HG02763 (cell line): ENCODE measurements around the gene SYT8.

Source experiments
- ATAC-seq: cut with Tn5 transposase; IDR thresholded peaks from one replicate; pipeline ENCODE4 v1.9.1; 2021; ENCODE audit warnings: mild to moderate bottlenecking, moderate library complexity; ENCODE audit not compliant: unreplicated experiment

SYT8 gene

GRCh38 chr11:1817000-1817399 is 17.8 kb upstream of the SYT8 start:
- no peak for ATAC-seq

GRCh38 chr11:1817511-1817910 is 17.3 kb upstream of the SYT8 start:
- no peak for ATAC-seq

GRCh38 chr11:1819074-1819473 is 15.7 kb upstream of the SYT8 start:
- ATAC-seq, result no peak

DNA sequence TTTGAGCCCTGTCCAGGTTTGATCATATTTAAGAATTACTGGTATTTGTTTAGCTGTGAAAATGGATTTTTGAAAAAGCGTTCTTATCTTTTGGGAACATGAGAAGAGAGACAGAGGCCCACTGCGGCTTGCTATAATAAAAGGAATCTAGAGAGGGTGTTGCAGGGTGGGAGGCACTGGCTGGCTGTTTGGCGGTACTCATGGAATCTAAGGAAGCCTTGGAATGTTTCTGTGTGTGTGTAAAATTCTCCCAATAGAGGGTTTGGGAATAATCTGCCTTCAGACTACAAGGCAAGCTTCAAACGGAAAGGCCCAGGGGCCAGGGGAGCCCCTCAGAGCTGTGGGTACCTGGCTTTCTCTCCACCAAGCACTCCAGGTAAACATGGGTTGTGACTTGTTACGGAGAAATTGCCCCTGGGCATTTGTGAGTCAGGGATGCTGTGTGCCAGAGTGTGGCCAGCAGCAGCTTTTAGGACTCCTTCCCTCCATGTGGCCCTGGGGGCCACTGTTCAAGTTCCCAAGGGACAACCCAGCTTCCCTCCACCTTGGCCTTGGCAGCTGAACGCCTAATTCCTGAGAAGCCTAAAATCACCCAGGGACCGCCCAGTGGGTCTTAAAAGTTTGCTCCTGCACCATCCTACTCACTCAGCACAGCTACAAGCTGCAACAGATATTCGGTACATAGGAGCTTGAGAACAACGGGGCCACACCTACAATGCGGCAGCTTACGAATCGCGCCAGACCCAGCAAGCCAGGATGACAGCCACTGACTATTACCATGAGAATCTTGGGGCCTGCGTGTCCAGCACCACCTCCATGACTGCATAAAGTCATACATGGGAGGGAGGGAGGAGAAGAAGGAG is 14.1 kb upstream of the SYT8 start:
- no peak for ATAC-seq

DNA sequence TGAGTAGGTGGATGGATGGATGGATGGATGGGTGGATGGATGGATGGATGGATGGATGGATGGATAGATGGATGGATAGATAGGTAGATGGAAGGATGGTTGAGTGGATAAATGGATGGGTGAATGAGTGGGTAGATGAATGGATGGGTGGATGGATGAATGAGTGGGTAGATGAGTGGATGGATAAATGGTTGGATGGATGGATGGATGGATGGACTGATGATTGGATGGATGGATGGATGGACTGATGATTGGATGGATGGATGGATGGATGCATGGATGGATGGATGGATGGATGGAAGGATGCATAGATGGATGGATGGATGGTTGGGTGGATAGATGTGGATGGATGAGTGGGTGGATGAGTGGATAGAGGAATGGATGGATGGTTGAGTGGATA is 13.2 kb upstream of the SYT8 start:
- ATAC-seq, result no peak

DNA sequence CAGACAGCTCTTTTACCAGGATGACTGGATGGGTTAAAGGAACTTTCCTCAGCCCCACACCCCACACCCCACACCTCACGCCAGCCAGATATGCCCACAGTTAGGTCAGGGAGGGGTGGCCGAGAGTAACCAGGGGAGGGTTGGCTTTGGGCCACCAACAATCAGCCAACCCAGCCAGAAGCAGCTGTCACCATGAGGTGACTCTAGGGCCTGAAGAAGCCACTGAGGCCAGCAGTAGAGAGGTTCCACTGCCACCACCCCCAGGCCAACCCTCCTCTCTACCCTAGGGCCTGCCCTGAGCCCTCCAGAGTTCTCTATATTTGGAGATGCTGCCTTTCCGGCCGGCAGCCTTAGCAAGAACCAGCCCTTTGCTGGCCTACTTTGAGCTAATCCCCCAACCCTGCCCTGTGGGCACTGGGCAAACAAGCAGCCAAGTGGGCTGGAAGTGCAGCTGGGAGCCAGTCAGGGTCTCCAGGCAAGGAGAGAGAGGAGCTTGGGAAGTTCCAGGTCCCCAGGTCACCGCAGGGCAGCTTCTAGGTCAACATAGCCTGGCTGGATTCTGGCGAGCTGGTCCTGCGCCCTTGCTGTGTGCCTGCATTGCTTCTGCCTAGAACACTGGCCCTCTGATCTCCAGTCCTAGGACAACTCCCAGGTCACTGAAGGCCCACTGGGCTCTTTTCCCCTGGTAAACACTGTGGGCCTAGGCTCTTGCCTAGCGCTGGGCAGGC is 12.0 kb upstream of the SYT8 start:
- no peak for ATAC-seq

DNA sequence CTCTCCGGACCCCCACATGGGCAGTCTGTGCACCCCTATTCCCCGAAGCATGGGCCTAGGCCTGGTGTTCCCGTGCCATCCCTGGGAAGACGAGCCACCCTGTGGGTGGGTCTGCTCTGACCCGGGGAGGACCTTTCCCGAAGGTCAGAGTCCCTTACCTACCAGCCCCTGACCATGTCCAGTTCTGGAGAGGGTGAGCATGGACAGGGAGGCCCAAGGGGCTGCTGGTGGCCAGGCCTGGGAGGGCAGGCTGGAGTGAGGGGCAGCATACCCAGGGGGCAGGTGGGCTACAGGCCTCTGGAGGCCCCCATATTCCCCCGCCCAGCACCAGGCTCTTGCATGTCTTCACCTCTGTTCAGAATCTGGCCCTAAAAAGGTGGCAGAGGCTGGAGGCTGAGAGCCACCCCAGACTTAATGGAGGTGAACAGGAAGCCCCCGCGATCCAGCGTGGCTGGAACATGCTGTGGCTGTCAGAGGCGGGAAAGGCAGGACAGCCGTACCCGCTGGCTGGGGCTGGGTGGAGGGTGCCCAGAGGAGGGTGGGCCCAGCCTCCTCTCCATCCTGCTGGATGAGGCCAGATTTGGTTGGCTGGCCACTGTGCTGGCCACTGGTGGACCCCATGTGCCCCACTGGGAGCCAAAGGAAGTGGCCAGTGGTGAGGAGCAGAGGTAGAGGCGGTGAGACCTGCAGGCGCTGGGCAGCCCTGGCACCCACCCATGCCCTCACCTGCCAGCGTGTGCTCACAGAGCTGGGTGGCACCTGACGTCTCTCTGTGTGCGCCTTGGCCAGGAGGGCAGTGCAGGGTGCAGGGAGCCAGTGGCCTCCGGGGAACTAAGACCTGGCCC is 11.2 kb upstream of the SYT8 start:
- ATAC-seq, result no peak

DNA sequence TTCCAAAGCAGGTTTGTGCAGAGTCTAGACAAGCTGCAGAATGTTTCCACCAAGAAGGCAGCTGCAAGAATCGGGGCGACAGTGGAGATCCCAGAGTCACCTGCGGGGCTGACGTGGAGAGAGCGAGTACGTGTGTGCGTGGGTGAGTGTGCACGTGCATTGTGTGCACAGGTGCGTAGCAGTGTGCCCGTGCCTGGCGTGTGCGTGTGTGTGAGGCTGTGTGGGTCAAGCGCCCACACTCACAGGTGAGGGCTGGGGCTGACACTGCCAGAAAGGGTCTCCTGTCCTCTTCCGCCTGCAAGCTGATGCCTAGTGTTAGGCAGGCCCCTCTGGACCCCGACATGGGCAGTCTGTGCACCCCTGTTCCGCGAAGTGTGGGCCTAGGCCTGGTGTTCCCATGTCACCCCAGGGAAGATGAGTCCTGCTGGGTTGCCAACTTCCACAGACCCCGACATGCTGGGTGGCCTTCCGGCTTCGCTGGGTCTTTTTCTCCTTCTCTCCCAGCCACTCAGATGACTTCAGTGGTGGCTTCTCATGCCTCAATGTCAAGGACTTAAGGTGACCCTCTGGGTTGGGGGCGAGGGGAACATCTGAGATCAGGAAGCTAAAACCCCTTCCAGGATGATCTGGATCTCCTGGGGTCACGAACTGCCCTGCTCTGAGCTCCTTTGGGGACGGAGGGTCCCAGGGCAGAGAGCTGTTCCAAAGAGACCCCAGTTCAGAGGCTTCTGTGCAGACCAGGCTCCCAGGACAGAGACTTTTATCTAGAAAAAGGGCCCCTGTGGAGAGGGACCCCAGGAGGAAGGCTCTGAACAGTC is 10.4 kb upstream of the SYT8 start:
- no peak for ATAC-seq

- ATAC-seq, result no peak
Measured at GRCh38 chr11:1825039-1825740, 9.6 kb upstream of the SYT8 start.

GRCh38 chr11:1825785-1826451 is 8.9 kb upstream of the SYT8 start:
- ATAC-seq, result no peak

- ATAC-seq, result no peak
Measured at GRCh38 chr11:1826552-1827094, 8.2 kb upstream of the SYT8 start.

GRCh38 chr11:1827095-1827813 is 7.5 kb upstream of the SYT8 start:
- no peak for ATAC-seq

- ATAC-seq, result no peak
Measured at GRCh38 chr11:1827931-1828330, 6.9 kb upstream of the SYT8 start.

DNA sequence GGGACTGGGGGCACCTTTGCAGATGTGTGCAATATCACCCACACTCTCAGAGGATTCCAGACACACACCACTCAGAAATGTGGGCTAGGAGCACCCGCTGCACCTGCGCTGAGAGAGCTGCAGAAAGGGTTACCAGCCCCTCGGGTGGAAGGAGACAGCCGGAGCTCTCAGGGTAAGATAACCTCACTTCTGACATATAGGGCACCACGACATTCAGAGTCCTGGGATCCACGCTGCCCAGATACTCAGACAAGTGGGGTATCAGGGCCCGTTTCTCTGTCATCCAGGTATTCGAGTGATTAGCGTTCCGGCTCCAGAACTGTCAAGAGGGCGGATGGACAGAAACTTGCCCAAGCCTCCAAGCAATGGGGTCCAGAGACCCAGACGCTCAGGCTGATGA is 6.2 kb upstream of the SYT8 start:
- no peak for ATAC-seq

DNA sequence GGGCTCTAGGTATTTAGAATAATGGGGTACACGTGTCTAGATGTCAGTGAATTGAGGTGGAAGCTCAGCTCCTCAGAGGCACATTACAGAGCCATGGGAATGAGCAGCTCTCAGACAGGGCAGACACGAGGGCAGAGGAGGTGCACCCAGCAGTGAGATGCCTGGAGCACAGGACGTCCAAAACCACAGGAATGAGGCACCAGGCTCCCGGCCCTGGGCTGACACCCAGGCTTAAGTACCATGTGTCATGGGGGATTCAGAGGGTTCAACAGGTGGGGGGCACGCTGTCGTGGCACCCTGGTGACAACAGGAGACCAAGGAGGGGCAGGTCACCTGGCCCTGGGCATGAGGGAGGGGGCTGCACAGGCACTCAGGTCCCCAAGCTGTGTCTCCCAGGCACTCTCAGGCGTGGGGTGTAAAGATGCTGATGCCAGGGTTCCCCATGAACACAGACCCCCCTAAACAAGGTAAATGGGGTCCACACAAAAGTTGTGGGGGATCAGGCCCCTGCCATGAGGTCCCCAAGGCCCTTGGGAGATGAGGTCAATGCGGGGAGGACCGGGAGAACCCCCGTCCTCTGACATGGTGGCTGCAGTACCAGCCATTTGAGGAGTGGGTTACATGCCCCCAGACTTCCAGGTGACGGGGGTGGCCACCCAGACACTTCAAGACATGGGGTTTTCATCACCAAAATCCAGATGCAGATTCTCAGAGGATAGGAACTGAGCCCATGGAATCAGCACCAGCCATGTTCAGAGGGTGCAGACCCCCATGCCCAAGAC is 5.6 kb upstream of the SYT8 start:
- ATAC-seq, result no peak

DNA sequence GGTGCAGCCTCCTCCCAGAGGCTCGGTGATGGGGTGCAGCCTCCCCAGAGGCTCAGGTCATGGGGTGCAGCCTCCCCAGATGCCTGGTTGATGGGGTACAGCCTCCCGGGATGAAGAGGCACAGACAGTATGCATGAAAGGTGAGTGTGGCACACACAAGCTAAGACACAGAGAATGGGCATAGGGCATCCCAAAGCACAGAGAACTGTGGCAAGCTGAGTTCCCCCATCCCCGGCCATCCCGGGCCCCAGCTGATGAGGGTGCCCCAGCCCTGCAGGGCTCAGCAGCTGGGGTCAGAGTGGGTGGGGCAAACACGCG is 4.8 kb upstream of the SYT8 start:
- ATAC-seq, result no peak

DNA sequence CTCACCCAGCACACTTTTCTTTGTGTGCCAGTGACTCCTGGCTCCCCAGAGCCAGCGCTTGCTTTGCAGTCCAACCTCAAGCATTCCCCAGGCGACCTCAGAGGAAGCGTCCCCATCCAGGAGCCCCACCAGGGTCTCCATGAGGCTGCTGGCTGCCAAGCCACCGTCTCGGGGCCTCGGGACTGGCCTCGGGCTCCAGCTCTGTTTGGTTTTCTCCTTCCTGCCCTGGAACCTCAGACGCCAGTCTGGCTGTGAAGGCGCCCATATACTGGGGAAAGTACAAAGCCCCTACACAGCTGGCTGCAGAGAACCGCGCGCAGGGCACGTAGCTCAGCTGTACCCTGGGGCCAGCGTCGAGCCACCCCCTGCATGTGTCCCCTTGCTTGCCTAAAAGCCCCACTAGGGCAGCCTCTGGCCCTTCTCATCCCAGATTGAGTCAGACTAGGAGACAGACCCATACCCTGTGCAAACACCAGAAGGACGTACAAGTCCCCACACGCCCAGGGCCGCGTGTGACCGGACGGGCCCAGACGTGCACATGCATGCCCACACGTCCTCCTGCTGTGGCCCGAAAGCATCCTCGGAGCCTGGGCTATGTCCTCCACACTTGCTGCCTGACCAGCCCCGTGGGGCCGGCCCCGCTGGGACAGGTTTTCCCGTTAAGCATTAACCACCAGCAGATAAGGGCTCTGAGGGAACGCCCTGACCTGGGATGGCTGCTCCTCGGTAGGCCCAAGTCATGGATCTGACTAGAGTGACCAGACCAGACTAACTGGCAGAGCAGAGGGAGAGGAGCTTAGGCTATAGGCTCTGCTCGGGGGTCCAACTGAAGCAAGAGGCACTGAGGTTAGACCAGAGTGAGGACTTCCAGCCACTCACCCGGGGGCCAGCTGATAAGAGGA is 4.2 kb upstream of the SYT8 start:
- no peak for ATAC-seq
